Gastroesophageal sphincter (tissue), 4 donors: ENCODE results near the gene PIP5KL1. TPM values are rescaled to one million over a fixed set of nuclear protein-coding genes. Genes with fewer than 3 reads are reported as not detected.

Experiments
- ATAC-seq: fragments of 150-250 bp; one replicate; pipeline ENCODE4 v1.9.1; 2016; ENCODE audit warnings: mild to moderate bottlenecking, moderate library complexity
- H3K27ac ChIP-seq, 4 donors: fragments of 200-600 bp; sonication (generic) in 3 of 4; 1 replicate in 3 of 4; 2 replicates in 1 of 4; pipeline ENCODE4 v1.5.1; 2016 to 2019
- H3K27me3 ChIP-seq: fragments of 200-600 bp; sonication (generic); one replicate; pipeline ENCODE4 v1.5.1; 2019
- H3K36me3 ChIP-seq, 2 donors: fragments of 200-600 bp; sonication (generic); one replicate each; pipeline ENCODE4 v1.5.1; 2019; ENCODE audit warnings: control low read depth in 1 of 2
- H3K4me1 ChIP-seq, 3 donors: fragments of 200-600 bp; sonication (generic); 1 replicate in 2 of 3; 2 replicates in 1 of 3; pipeline ENCODE4 v1.5.1; 2016 to 2019; ENCODE audit warnings: control low read depth in 2 of 3
- H3K4me3 ChIP-seq, 2 donors: fragments of 200-600 bp; sonication (generic); one replicate each; pipeline ENCODE4 v1.5.1; 2019; ENCODE audit warnings: mild to moderate bottlenecking in 1 of 2, moderate library complexity in 1 of 2
- H3K9me3 ChIP-seq, 3 donors: fragments of 200-600 bp; sonication (generic); one replicate each; pipeline ENCODE4 v1.5.1; 2017 to 2019; ENCODE audit warnings: control low read depth in 2 of 3
- CTCF ChIP-seq, 4 experiments: fragments of 200-600 bp in 2 of 4; fragments of 450-650 bp in 2 of 4; sonication (generic) in 1 of 4; IDR thresholded peaks; one replicate each; pipeline ENCODE4 v1.5.1; 2017 to 2019; ENCODE audit warnings: antibody characterized with exemption in 4 of 4, mild to moderate bottlenecking in 2 of 4, moderate library complexity in 2 of 4
- EP300 ChIP-seq: sonication (generic); formaldehyde crosslinking; IDR thresholded peaks from one replicate; pipeline ENCODE4 v1.6.1; 2017; ENCODE audit warnings: antibody characterized with exemption, mild to moderate bottlenecking
- POLR2A ChIP-seq, 2 donors: fragments of 450-650 bp; IDR thresholded peaks; one replicate each; pipeline ENCODE4 v1.6.1; 2017; ENCODE audit warnings: antibody characterized with exemption in 2 of 2, mild to moderate bottlenecking in 2 of 2, moderate library complexity in 1 of 2
- POLR2AphosphoS5 ChIP-seq: sonication (generic); formaldehyde crosslinking; IDR thresholded peaks from one replicate; pipeline ENCODE4 v1.6.1; 2017; ENCODE audit warnings: antibody characterized with exemption
- WGBS, 2 donors: methylation state at CpG; one replicate each; pipeline ENCODE4 v1.1.5; 2018; ENCODE audit warnings: low coverage in 1 of 2; 5-methylcytosine and 5-hydroxymethylcytosine counted together
- total RNA-seq, 4 donors: library from RNA; depleted of rRNA; stranded (reverse); fragments of >200 nt; gene quantifications; one replicate each; pipeline ENCODE4 v1.1.0, GENCODE V29; 2016

PIP5KL1 gene
- total RNA-seq, 4 donors from 2014 or later, result 0.66 to 3.4 (median 3.1) TPM; not detected in 1

- Histone ChIP-seq H3K36me3 (no peaks in the 10 kb centered on the region), H3K4me1 (peaks cover 2 to 73% (median 30%) of the 10 kb centered on the region in 3 donors), H3K27ac (peak overlapping the region in 2 of 4 donors; percentile 66 to 75), H3K9me3 (no peaks in the 10 kb centered on the region), H3K4me3 (no peak overlapping the region), H3K27me3 (no peaks in the 10 kb centered on the region)
- WGBS, 2 donors, result 51 to 96% methylated on average over 3 to 4 of the region's 17 CpGs
- no peak for ATAC-seq
- TF ChIP-seq POLR2AphosphoS5, result no peak
These were observed 23.4 kb upstream of the PIP5KL1 start for GRCh38 chr9:127953768-127954505.

GRCh38 chr9:127953154-127953553, 22.6 kb upstream of the PIP5KL1 start:
- H3K4me3 ChIP-seq, result no peak overlapping the region
- peaks cover 2 to 79% (median 30%) of the 10 kb centered on the region in 3 donors for H3K4me1 ChIP-seq
- H3K36me3 ChIP-seq, result peaks cover 0 to 1% of the 10 kb centered on the region in 2 donors
- WGBS, 2 donors, result 65% methylated on average over 1 of the region's 1 CpG; no CpG with 5 or more reads in 1 of the 2 donors
- no peak for ATAC-seq
- no peaks in the 10 kb centered on the region for H3K9me3 ChIP-seq
- H3K27me3 ChIP-seq, result no peaks in the 10 kb centered on the region
- no peak for TF ChIP-seq POLR2A (IDR thresholded peaks at IDR 0.05)
- TF ChIP-seq CTCF (IDR thresholded peaks at IDR 0.05), result no peak
- no peak for TF ChIP-seq POLR2AphosphoS5
- TF ChIP-seq EP300, result no peak
- peak overlapping the region in 1 of 4 donors; percentile 16 for H3K27ac ChIP-seq

- peak overlapping the region in 3 of 4 donors; percentile 58 to 62 (median 60) for H3K27ac ChIP-seq
- H3K4me1 ChIP-seq, result peaks cover 2 to 91% (median 27%) of the 10 kb centered on the region in 3 donors
- no peaks in the 10 kb centered on the region for H3K9me3 ChIP-seq
- no peaks in the 10 kb centered on the region for H3K27me3 ChIP-seq
- peak overlapping the region in 1 of 2 donors; percentile 17 for H3K4me3 ChIP-seq
- 55 to 100% methylated on average over 1 to 13 of the region's 21 CpGs for WGBS, 2 donors
- no peak for ATAC-seq
- peaks cover 0 to 15% of the 10 kb centered on the region in 2 donors for H3K36me3 ChIP-seq
- TF ChIP-seq POLR2A (IDR thresholded peaks at IDR 0.05) (peak in 1 of 2 donors; percentile 15), POLR2AphosphoS5 (peak; percentile 39), EP300 (no peak)
These were observed 20.1 kb upstream of the PIP5KL1 start for GRCh38 chr9:127950513-127951289.

GRCh38 chr9:127949827-127950512, 19.4 kb upstream of the PIP5KL1 start:
- H3K27me3 ChIP-seq, result no peaks in the 10 kb centered on the region
- ATAC-seq, result no peak
- H3K4me1 ChIP-seq, result peaks cover 1 to 85% (median 20%) of the 10 kb centered on the region in 3 donors
- TF ChIP-seq EP300, result no peak
- no peak for TF ChIP-seq CTCF (IDR thresholded peaks at IDR 0.05)
- no peak for TF ChIP-seq POLR2AphosphoS5
- peak overlapping the region in 3 of 4 donors; percentile 34 to 62 (median 58) for H3K27ac ChIP-seq
- no peaks in the 10 kb centered on the region for H3K9me3 ChIP-seq
- peak overlapping the region in 1 of 2 donors; percentile 17 for H3K4me3 ChIP-seq
- H3K36me3 ChIP-seq, result peaks cover 0 to 23% of the 10 kb centered on the region in 2 donors
- WGBS, 2 donors, result 60 to 100% methylated on average over 1 to 6 of the region's 17 CpGs

- peaks cover 0 to 37% of the 10 kb centered on the region in 2 donors for H3K36me3 ChIP-seq
- no peaks in the 10 kb centered on the region for H3K9me3 ChIP-seq
- WGBS, 2 donors, result 100% methylated on average over 1 of the region's 17 CpGs; no CpG with 5 or more reads in 1 of the 2 donors
- no peaks in the 10 kb centered on the region for H3K27me3 ChIP-seq
- H3K4me3 ChIP-seq, result no peak overlapping the region
- no peak for TF ChIP-seq POLR2AphosphoS5
- TF ChIP-seq POLR2A (IDR thresholded peaks at IDR 0.05), result no peak
- TF ChIP-seq EP300, result no peak
- TF ChIP-seq CTCF (IDR thresholded peaks at IDR 0.05), result no peak
- no peak for ATAC-seq
- peak overlapping the region in 3 of 4 donors; percentile 43 to 60 (median 46) for H3K27ac ChIP-seq
- peaks cover 0 to 78% (median 11%) of the 10 kb centered on the region in 3 donors for H3K4me1 ChIP-seq
These were observed 17.5 kb upstream of the PIP5KL1 start for GRCh38 chr9:127947841-127948710.
